HepG2 (cell line): Measurements from ENCODE around the gene SMYD2. TPM values are rescaled to one million over a fixed set of nuclear protein-coding genes. Genes with fewer than 3 reads are reported as not detected.
A peak's percentile ranks its signal among the peaks of the same experiment; 100 is the strongest.

Experiments
- CCDC6 ChIP-seq: sonication (generic); formaldehyde crosslinking; IDR thresholded peaks from 2 replicates; pipeline ENCODE4 v1.8.1; 2022; ENCODE audit warnings: mild to moderate bottlenecking, missing genetic modification reagents, moderate library complexity
- FOXO4 ChIP-seq: sonication (generic); formaldehyde crosslinking; conservative IDR thresholded peaks from 2 replicates; pipeline ENCODE4 v1.8.1; 2023; ENCODE audit warnings: missing genetic modification reagents
- GTF2F1 ChIP-seq: fragments of 150-350 bp; IDR thresholded peaks from 2 replicates; pipeline ENCODE4 v1.6.1; 2014; ENCODE audit warnings: low read length
- HDAC6 ChIP-seq: fragments of 200-600 bp; sonication (generic); IDR thresholded peaks from 2 replicates; pipeline ENCODE4 v1.7.0; 2017; ENCODE audit warnings: mild to moderate bottlenecking, antibody characterized with exemption, low read length, low read depth
- LCORL ChIP-seq, 2 experiments: fragments of 450-650 bp in 1 of 2; sonication (generic) in 1 of 2; formaldehyde crosslinking in 1 of 2; IDR thresholded peaks; 2 replicates each; pipeline versions ENCODE4 v1.5.0 to v1.6.1; 2017 to 2020; ENCODE audit warnings: antibody characterized with exemption in 1 of 2, missing genetic modification reagents in 1 of 2
- LRRFIP1 ChIP-seq: sonication (generic); formaldehyde crosslinking; conservative IDR thresholded peaks from 2 replicates; pipeline ENCODE4 v1.4.0; 2020; ENCODE audit warnings: missing genetic modification reagents
- MTA3 ChIP-seq: sonication (generic); formaldehyde crosslinking; IDR thresholded peaks from 2 replicates; pipeline ENCODE4 v1.4.0; 2020; ENCODE audit warnings: missing genetic modification reagents
- NFE2 ChIP-seq: sonication (generic); formaldehyde crosslinking; IDR thresholded peaks from 2 replicates; pipeline ENCODE4 v1.4.0; 2020; ENCODE audit warnings: missing genetic modification reagents
- NFYB ChIP-seq: sonication (generic); formaldehyde crosslinking; IDR thresholded peaks from 2 replicates; pipeline ENCODE4 v1.4.0; 2020; ENCODE audit warnings: missing genetic modification reagents
- ONECUT2 ChIP-seq: sonication (generic); formaldehyde crosslinking; IDR thresholded peaks from 2 replicates; pipeline ENCODE4 v1.4.0; 2020; ENCODE audit warnings: missing genetic modification reagents
- PBX2 ChIP-seq: IDR thresholded peaks from 2 replicates; pipeline ENCODE4 v1.6.1; 2016; ENCODE audit warnings: control low read depth
- SIN3A ChIP-seq: IDR thresholded peaks from 2 replicates; pipeline ENCODE4 v1.6.1; 2011; ENCODE audit warnings: low read depth, mild to moderate bottlenecking, control low read depth, low read length, borderline replicate concordance
- SPEN ChIP-seq: sonication (generic); formaldehyde crosslinking; IDR thresholded peaks from 2 replicates; pipeline ENCODE4 v1.5.1; 2020; ENCODE audit warnings: low read depth, mild to moderate bottlenecking, missing genetic modification reagents
- SRSF1 ChIP-seq: fragments of 200-400 bp; formaldehyde crosslinking; optimal IDR thresholded peaks from 2 replicates; pipeline ENCODE3; 2017; ENCODE audit warnings: mild to moderate bottlenecking, low read depth, low read length, moderate library complexity
- TARDBP ChIP-seq: sonication (generic); formaldehyde crosslinking; IDR thresholded peaks from 2 replicates; pipeline ENCODE4 v1.8.0; 2022; ENCODE audit warnings: mild to moderate bottlenecking, missing genetic modification reagents
- TGIF2 ChIP-seq: IDR thresholded peaks from 2 replicates; pipeline ENCODE4 v1.6.1; 2016; ENCODE audit warnings: control low read depth, missing compliant biosample characterization
- ZBTB2 ChIP-seq: sonication (generic); formaldehyde crosslinking; IDR thresholded peaks from 2 replicates; pipeline ENCODE4 v1.8.0; 2022; ENCODE audit warnings: low read depth, missing genetic modification reagents
- ZBTB38 ChIP-seq: sonication (generic); formaldehyde crosslinking; IDR thresholded peaks from 2 replicates; pipeline ENCODE4 v1.5.1; 2020; ENCODE audit warnings: mild to moderate bottlenecking, missing genetic modification reagents
- ZNF10 ChIP-seq: sonication (generic); formaldehyde crosslinking; IDR thresholded peaks from 2 replicates; pipeline ENCODE4 v1.4.0; 2020; ENCODE audit warnings: mild to moderate bottlenecking, low read depth, missing genetic modification reagents, borderline replicate concordance
- ZNF431 ChIP-seq: sonication (generic); formaldehyde crosslinking; IDR thresholded peaks from 2 replicates; pipeline ENCODE4 v1.9.0; 2022; ENCODE audit warnings: missing genetic modification reagents, low read depth, mild to moderate bottlenecking, borderline replicate concordance
- ZNF460 ChIP-seq: sonication (generic); formaldehyde crosslinking; IDR thresholded peaks from 2 replicates; pipeline ENCODE4 v1.5.1; 2020; ENCODE audit warnings: missing genetic modification reagents, mild to moderate bottlenecking, borderline replicate concordance
- ZNF644 ChIP-seq: IDR thresholded peaks from 2 replicates; pipeline ENCODE4 v1.6.1; 2016; ENCODE audit warnings: low read depth
- ZNF775 ChIP-seq: sonication (generic); formaldehyde crosslinking; IDR thresholded peaks from 2 replicates; pipeline ENCODE4 v1.4.0; 2020; ENCODE audit warnings: missing genetic modification reagents, mild to moderate bottlenecking, moderate library complexity, borderline replicate concordance
- ZNF841 ChIP-seq: sonication (generic); formaldehyde crosslinking; IDR thresholded peaks from 2 replicates; pipeline ENCODE4 v1.8.1; 2023; ENCODE audit warnings: missing genetic modification reagents, borderline replicate concordance
- polyA plus RNA-seq, 8 experiments: library from polyadenylated mRNA; depleted of rRNA in 3 of 8; stranded (reverse) in 7 of 8; unstranded in 1 of 8; fragments of >200 nt; fragmentation: Illumina TruSeq in 4 of 8; extraction: Trizol in 4 of 8; gene quantifications; 2 replicates each; pipeline versions ENCODE4 v1.2.1 to v1.2.3, GENCODE V29; 2011 to 2016; ENCODE audit warnings: low read depth in 4 of 8, missing spikeins in 1 of 8, mixed read lengths in 1 of 8; ENCODE audit not compliant: insufficient read depth in 1 of 8
- total RNA-seq, 5 experiments: library from RNA; depleted of rRNA; stranded (reverse); fragments of >200 nt; fragmentation: Illumina TruSeq; extraction: Trizol; gene quantifications; 2 replicates each; pipeline ENCODE4 v1.2.3, GENCODE V29; 2016; ENCODE audit warnings: low read depth in 1 of 5

SMYD2 gene
- total and polyA plus RNA-seq, 2 of the 13 experiments (the other 11 are each of a cell fraction or from before 2014, with no cell fraction given): 72.7 to 139 TPM

GRCh38 chr1:214261206-214262123, 19.5 kb upstream of the SMYD2 start (continued):
- no peak for TF ChIP-seq CCDC6 (CRISPR knock-in tag)
- TF ChIP-seq ONECUT2 (CRISPR knock-in tag): no peak
- no peak for TF ChIP-seq MTA3
- TF ChIP-seq PBX2: peak; percentile 58
- TF ChIP-seq ZNF841: no peak
- TF ChIP-seq NFE2: no peak
- no peak for TF ChIP-seq LRRFIP1 (CRISPR knock-in tag)
- TF ChIP-seq ZNF644 (CRISPR knock-in tag): 0 out of 2 replicates have a peak, but pooled peaks have one; percentile 10
- no peak for TF ChIP-seq SIN3A
- 0 out of 2 replicates have a peak, but pooled peaks have one; percentile 26 for TF ChIP-seq SPEN (CRISPR knock-in tag)
- no peak for TF ChIP-seq NFYB (CRISPR knock-in tag)
- no peak for TF ChIP-seq HDAC6
- no peak for TF ChIP-seq LCORL (IDR thresholded peaks at IDR 0.05)
- peak; percentile 59; the same call in 1 of the 2 replicates for TF ChIP-seq LCORL (CRISPR knock-in tag; IDR thresholded peaks at IDR 0.05)
- no peak for TF ChIP-seq ZBTB2 (CRISPR knock-in tag)
- no peak for TF ChIP-seq ZNF10
- TF ChIP-seq ZNF460: no peak
- no peak for TF ChIP-seq ZNF431 (CRISPR knock-in tag)
- TF ChIP-seq FOXO4: 0 out of 2 replicates have a peak, but pooled peaks have one; percentile 77
- TF ChIP-seq ZBTB38 (CRISPR knock-in tag): 0 out of 2 replicates have a peak, but pooled peaks have one; percentile 18
- TF ChIP-seq ZNF775 (CRISPR knock-in tag): no peak
- no peak for TF ChIP-seq TGIF2 (CRISPR knock-in tag)
- no peak for TF ChIP-seq TARDBP (CRISPR knock-in tag)
- no peak for TF ChIP-seq SRSF1
- TF ChIP-seq GTF2F1: no peak
